Suppressor macrophage treated with lipopolysaccharide for 4 hours (primary cell): Measurements from ENCODE around the gene NREP.

Experiments used
- DNase-seq: peaks from one replicate; pipeline ENCODE4 v3.0.0-alpha.2; 2020

The NREP gene

DNA sequence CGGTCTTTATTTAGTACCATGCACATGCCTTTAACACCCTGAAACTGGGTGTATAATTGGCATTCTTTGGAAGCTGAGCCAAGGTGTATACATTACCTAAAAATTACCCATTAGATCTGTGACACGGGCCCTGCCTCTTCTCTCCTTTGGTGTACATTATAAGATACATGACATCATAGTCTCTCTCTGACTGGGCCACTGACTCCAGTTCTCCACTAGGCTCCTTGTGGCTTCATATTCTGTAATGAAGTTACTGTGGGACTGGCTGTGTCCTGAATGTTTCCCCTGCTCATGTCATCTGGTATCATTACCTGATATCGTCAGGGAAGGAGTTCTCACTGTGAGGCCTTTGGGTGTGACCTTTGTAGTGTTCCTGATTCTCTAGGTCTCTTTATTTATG is 65.5 kb downstream of the NREP start:
- DNase-seq = no peak

DNA sequence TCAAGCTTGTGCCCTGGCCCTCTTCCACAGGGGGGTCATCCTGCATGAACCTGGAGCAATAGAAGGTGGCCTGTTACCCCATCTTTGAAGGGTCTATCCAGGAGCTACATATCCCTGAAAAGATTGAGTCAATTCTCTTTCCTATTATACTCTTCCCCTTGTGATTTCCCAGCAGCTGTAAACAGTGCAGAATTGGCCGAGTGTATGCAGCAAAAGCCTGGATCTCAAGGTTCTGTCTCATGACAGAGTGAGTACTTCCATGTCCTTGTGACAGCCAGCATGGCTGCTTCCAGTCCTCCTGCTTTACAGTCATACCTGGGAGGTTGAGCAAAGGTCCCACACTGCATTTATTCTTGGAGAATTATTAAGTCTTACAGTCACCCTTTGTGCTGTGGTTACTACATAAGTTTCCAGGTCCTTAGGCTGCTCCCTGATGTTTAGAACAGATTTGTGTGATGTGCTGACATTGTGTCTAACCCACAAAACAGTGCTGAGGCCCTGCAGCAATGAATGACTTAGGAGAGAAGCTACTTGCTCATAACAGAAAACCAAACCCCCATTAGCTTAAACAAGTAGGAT is 67.5 kb downstream of the NREP start:
- DNase-seq = no peak

DNA sequence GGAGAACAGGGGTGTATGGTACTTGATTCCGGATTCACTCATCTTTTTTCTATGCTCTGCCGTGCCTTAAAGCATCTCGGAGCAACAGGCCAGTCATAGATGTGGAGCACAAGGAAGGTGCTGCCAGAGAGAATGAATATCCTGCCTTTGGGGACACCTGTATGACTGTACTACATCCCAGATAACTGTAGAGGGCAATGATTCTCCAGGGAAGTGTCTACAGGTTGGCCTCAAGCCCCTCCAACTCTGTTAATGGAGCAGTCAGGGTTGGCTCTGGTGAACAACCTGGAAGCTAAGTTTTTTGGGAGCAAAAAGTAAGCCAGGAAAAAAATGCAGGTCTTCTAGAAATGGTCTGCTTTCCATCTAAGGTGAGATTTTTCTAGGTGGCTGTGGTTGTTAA is 71.0 kb downstream of the NREP start:
- no peak for DNase-seq

DNA sequence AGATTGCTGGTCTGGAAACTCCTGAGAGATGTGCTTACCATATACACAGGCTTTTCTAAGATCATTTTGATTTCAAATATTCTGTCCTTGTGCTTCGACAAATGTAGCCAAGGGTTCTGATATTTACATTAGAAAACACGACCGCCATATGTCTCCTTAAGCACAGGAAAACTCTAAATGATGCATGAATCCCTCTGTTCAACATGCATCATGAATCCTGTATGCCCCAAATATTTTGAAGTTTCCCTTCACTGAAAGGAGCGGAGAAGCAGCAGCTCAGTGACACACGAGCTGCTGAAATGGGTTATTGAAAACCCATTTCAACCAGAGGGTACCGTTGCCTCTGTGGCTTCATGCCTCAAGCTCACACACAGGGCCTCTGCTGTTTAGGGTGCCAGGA is 74.4 kb downstream of the NREP start:
- DNase-seq = no peak

DNA sequence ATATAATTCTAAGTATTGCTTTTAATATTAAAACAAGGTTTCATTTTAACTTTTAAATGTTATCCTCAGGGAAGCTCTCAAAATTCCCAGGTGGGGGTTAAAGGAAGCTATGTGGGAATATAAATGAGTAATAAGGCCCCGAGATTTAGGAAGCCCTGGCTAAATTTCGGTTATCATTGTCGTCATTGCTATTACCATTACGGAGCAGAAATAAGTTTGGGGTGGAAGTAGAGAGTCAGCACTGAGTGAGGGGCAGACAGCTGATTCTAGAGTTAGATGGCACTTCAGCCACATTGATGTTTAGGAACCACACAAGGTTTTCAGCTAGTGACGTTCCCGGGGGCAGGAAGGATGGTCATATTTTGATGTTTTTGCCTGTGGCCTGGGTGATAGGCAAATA is 74.9 kb downstream of the NREP start:
- DNase-seq = no peak

DNA sequence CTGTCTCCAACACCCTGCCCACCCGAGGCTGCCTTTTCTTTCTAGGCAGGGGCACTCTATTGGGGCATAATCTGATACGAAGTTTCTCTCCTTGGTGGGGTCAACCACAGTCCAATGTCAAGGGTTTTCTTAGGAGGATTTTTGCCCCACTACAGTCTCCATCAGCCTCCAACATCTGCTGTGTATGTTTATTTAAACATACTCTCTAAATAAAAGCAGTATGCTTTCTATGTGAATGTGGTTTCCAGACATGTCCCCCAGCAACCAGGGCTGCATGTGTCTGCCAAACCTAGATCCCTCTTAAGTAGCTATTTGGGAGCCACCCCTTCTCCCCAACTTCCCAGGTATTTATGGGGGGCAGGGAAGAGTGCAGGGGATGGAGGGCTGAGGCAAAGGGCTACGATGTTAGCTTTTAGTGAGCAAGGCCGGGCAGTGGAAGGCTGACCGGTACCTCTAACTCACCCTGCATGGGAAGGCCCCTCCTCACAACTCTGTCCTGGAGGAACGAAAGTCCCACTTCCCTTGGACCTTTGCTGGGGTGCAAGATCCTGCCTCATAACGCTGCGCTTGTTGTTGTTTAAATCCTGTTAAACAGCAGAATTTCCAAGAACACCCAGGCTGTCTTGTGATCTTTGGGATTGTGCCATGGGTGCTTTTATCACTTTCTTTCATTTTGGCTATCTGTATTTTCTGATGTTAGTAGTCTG is 75.4 kb downstream of the NREP start:
- DNase-seq = no peak

DNA sequence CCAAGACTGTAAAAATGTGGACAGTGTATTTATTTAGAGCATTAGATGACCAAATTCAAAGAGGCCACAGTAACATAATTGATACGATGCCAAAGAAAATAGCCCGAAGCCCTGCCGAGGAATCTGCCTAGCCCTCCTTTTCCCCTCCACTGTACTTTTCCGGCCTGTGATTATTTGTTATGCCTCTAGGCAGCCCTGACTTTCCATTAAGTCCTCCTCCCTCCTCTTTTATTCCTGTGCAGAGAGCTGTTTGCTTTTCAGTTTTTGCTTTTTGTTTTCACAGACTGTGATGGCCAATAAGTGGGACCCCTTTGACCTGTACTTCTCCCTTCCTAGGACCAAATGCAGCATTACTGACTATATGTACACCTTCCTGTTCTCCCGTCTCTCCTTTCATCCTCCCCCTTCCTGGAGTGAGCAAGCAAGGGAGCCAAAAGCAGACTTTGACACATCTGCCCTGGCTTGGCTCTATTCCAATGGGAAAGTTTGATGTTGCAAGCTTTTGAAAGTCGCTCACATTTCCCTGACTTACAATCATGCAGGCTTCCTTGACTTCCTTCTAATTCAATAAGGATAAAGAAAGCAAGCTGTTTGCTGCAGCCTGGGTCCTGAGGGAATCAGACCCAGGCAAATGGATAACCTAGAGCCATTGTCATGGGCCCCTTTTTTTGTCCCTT is 76.1 kb downstream of the NREP start:
- peak; percentile 51 for DNase-seq

DNA sequence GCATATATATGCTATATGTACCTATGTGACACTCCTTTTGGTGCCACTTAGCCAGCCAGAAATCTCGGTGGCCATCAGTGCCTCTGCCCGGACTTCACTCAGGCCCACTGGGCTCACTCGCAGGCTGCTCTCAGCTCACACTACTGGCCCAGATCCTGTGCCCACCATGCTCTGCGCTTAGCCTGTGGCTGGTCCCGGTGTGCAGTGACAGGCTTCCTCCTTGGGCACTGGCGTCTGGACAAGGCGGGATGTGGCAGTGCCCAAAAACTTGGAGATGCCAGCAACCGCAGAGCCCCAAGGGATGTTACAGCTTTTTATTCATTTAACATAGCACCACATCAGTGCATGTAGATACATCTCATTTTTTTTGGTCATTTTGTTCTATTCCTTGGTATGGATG is 77.4 kb downstream of the NREP start:
- no peak for DNase-seq
